Muscle layer of duodenum (tissue), 2 donors: ENCODE measurements around the gene SF3B4.

ENCODE experiments used
- H3K27ac ChIP-seq: one replicate; pipeline ENCODE4 v1.7.0; 2013; ENCODE audit warnings: mild to moderate bottlenecking, low read length
- H3K27me3 ChIP-seq: one replicate; pipeline ENCODE4 v1.7.0; 2013; ENCODE audit warnings: low read depth, mild to moderate bottlenecking, control low read depth, low read length
- H3K36me3 ChIP-seq, 2 donors: one replicate each; pipeline ENCODE4 v1.7.0; 2013; ENCODE audit warnings: low read length in 2 of 2, control low read depth in 1 of 2, mild to moderate bottlenecking in 1 of 2; ENCODE audit not compliant: insufficient read depth in 2 of 2, control insufficient read depth in 1 of 2
- H3K4me1 ChIP-seq, 2 donors: one replicate each; pipeline ENCODE4 v1.7.0; 2013; ENCODE audit warnings: low read length in 2 of 2, mild to moderate bottlenecking in 2 of 2, control low read depth in 1 of 2, moderate library complexity in 1 of 2; ENCODE audit not compliant: insufficient read depth in 2 of 2, control insufficient read depth in 1 of 2
- H3K4me3 ChIP-seq, 2 donors: one replicate each; pipeline ENCODE4 v1.7.0; 2013; ENCODE audit warnings: low read length in 2 of 2, low read depth in 1 of 2, mild to moderate bottlenecking in 1 of 2
- H3K9me3 ChIP-seq, 2 donors: one replicate each; pipeline ENCODE4 v1.7.0; 2013; ENCODE audit warnings: low read length in 2 of 2, control low read depth in 1 of 2, mild to moderate bottlenecking in 1 of 2; ENCODE audit not compliant: control insufficient read depth in 1 of 2
- donor health status: healthy.

Gene SF3B4

GRCh38 chr1:149932474-149932873 lies 4.9 kb upstream of the SF3B4 start:
- H3K4me3 ChIP-seq, result no peak overlapping the region
- H3K27me3 ChIP-seq, result no peaks in the 10 kb centered on the region
- no peaks in the 10 kb centered on the region for H3K9me3 ChIP-seq
- H3K4me1 ChIP-seq, result peaks cover 9 to 22% of the 10 kb centered on the region in 2 donors
- H3K27ac ChIP-seq, result no peak overlapping the region
- peaks cover 17 to 25% of the 10 kb centered on the region in 2 donors for H3K36me3 ChIP-seq

DNA sequence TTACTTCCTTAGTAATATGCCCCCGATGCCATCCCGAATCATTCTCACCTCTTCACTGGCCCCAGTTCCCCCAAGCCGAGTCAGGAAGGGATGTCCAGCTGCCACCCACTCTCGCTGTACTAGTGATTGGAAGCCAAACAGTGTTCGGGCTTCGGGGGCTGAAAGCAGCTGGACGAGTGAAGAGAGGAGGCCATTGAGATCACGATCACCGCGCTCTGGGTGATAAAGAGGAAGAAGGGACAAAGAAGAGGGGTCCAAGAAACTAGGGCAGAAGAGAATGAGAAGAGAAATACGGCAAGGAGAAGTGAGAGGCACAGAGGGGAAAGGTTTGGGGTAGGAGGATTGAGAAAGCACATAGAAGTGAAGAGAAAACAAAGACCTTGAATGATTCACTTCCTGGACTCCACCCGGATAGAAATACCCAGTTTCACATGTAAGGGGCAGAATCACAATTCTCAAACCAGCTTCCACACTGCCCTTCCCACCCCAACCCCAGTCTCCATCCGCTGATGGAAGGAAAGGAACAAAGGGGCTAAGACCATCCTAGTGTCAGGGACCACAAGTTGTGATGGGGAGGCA lies 3.7 kb upstream of the SF3B4 start:
- H3K4me3 ChIP-seq, result no peak overlapping the region
- H3K36me3 ChIP-seq, result peaks cover 18 to 27% of the 10 kb centered on the region in 2 donors
- no peak overlapping the region for H3K27ac ChIP-seq
- no peaks in the 10 kb centered on the region for H3K27me3 ChIP-seq
- peaks cover 9 to 23% of the 10 kb centered on the region in 2 donors for H3K4me1 ChIP-seq
- H3K9me3 ChIP-seq, result no peaks in the 10 kb centered on the region

GRCh38 chr1:149929856-149930255 lies 2.3 kb upstream of the SF3B4 start:
- peaks cover 32 to 41% of the 10 kb centered on the region in 2 donors for H3K36me3 ChIP-seq
- H3K27ac ChIP-seq, result no peak overlapping the region
- H3K4me1 ChIP-seq, result peaks cover 13 to 28% of the 10 kb centered on the region in 2 donors
- no peak overlapping the region for H3K4me3 ChIP-seq
- H3K27me3 ChIP-seq, result no peaks in the 10 kb centered on the region
- no peaks in the 10 kb centered on the region for H3K9me3 ChIP-seq

GRCh38 chr1:149928401-149928724 lies 760 bp upstream of the SF3B4 start:
- Histone ChIP-seq H3K4me1 (peaks cover 13 to 28% of the 10 kb centered on the region in 2 donors), H3K36me3 (peaks cover 44 to 56% of the 10 kb centered on the region in 2 donors), H3K9me3 (no peaks in the 10 kb centered on the region)

DNA sequence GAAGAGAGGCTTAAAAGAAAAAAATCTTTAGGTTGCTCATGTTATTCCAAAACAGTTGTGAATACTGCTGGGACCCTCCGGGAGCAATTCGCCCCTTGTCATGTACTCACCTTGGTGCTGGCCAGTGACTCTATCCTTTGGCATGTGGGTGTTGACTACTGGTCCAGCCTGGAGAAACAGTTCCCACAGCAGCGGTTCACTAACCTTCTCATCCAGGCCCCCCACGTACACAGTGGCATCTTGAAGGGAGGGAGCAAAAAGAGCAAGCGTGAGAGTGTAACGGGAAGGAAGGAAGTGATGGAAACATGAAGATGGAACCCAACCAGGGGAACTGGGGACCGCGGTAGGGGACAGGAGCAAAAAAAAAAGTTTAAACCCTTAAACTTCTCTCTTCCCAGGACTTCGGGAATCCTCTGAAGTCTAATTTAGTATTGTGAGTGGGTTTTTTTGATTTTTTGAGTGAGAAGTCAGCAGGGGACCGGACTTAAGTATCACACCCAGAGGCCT lies 494 bp downstream of the SF3B4 start:
- Histone ChIP-seq H3K36me3 (peaks cover 51 to 63% of the 10 kb centered on the region in 2 donors), H3K9me3 (no peaks in the 10 kb centered on the region), H3K27ac (peak overlapping the region; percentile 97), H3K4me3 (peak overlapping the region; percentile 86 to 88), H3K27me3 (no peaks in the 10 kb centered on the region), H3K4me1 (peaks cover 13 to 28% of the 10 kb centered on the region in 2 donors)

More at GRCh38 chr1:149928401-149928724, 760 bp upstream of the SF3B4 start:
- Histone ChIP-seq H3K27me3 (no peaks in the 10 kb centered on the region), H3K27ac (peak overlapping the region; percentile 97), H3K4me3 (peak overlapping the region; percentile 86 to 88)

DNA sequence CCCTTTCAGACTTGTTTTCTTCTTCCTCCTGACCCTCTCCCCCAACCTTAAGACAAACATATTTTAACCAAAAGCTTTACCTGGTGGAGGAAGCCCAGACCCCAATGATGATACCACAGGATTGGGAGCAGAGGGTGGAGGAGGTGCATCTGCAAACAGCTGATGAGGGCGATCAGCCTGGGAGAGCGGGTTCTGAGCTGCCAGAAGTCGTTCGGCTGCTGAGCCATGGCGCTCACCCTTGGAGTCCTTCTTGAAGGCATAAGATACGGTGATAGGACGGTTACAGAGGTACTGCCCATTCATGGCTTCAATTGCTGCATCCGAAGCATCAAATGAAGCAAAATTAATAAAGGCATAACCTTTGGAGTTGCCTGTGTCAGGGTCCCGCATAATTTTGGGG lies 1.3 kb downstream of the SF3B4 start:
- H3K27me3 ChIP-seq, result no peaks in the 10 kb centered on the region
- H3K9me3 ChIP-seq, result no peaks in the 10 kb centered on the region
- H3K4me1 ChIP-seq, result peaks cover 13 to 28% of the 10 kb centered on the region in 2 donors
- H3K4me3 ChIP-seq, result peak overlapping the region; percentile 86 to 88
- peaks cover 44 to 55% of the 10 kb centered on the region in 2 donors for H3K36me3 ChIP-seq
- no peak overlapping the region for H3K27ac ChIP-seq

GRCh38 chr1:149925751-149926150 lies 1.9 kb downstream of the SF3B4 start:
- H3K27ac ChIP-seq, result no peak overlapping the region
- peaks cover 13 to 28% of the 10 kb centered on the region in 2 donors for H3K4me1 ChIP-seq
- no peaks in the 10 kb centered on the region for H3K9me3 ChIP-seq
- peaks cover 44 to 50% of the 10 kb centered on the region in 2 donors for H3K36me3 ChIP-seq
- H3K4me3 ChIP-seq, result peak overlapping the region in 1 of 2 donors; percentile 88
- H3K27me3 ChIP-seq, result no peaks in the 10 kb centered on the region

DNA sequence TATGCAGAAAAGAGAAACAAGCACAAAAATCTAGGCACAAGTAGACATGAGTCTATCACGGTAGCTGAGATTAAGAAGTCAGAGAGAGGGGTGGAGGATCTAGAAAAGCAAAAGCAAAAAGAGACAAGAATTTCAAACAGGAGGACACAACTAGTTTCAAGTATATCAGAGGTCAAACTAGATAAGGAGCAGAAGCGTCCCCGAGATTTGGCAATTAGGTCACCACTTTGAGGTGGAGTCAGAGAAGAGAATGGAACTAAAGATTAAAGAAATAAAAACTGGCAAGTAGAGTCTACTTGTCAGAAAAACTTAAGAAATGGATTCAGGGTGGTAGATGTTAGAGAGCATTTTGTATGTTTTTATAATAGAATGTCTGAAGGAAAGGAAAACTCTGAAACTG lies 2.3 kb downstream of the SF3B4 start:
- H3K4me1 ChIP-seq, result peaks cover 13 to 28% of the 10 kb centered on the region in 2 donors

GRCh38 chr1:149923626-149924025 lies 4.0 kb downstream of the SF3B4 start:
- H3K27me3 ChIP-seq, result no peaks in the 10 kb centered on the region
- H3K4me1 ChIP-seq, result peaks cover 12 to 25% of the 10 kb centered on the region in 2 donors
- H3K36me3 ChIP-seq, result peaks cover 37 to 42% of the 10 kb centered on the region in 2 donors
- H3K4me3 ChIP-seq, result no peak overlapping the region
- no peaks in the 10 kb centered on the region for H3K9me3 ChIP-seq
- H3K27ac ChIP-seq, result no peak overlapping the region

More for the DNA sequence above, 2.3 kb downstream of the SF3B4 start:
- no peaks in the 10 kb centered on the region for H3K27me3 ChIP-seq
- H3K27ac ChIP-seq, result no peak overlapping the region
- H3K36me3 ChIP-seq, result peaks cover 43 to 47% of the 10 kb centered on the region in 2 donors
- H3K4me3 ChIP-seq, result no peak overlapping the region
- H3K9me3 ChIP-seq, result no peaks in the 10 kb centered on the region

- H3K4me1 ChIP-seq, result peaks cover 0 to 20% of the 10 kb centered on the region in 2 donors
- H3K36me3 ChIP-seq, result peaks cover 3 to 4% of the 10 kb centered on the region in 2 donors
- no peaks in the 10 kb centered on the region for H3K9me3 ChIP-seq
- H3K27ac ChIP-seq, result no peak within 1 kb of the TSS
- H3K27me3 ChIP-seq, result peaks cover 6% of the 10 kb centered on the region
- peak within 1 kb of the TSS; percentile 61 to 74 for H3K4me3 ChIP-seq
Observed at GRCh38 chr1:149917571-149918144, 9.9 kb downstream of the SF3B4 start, which contains the start of gene SV2A. Gene SV2A, minus strand, starts transcription at chr1:149917844. Its CDS starts 4,004 bp downstream, at chr1:149913840.

- Histone ChIP-seq H3K27me3 (peaks cover 6% of the 10 kb centered on the region), H3K4me1 (peaks cover 0 to 20% of the 10 kb centered on the region in 2 donors), H3K4me3 (peak overlapping the region; percentile 61 to 74), H3K36me3 (no peaks in the 10 kb centered on the region), H3K27ac (no peak overlapping the region), H3K9me3 (no peaks in the 10 kb centered on the region)
Observed at GRCh38 chr1:149916898-149917252, 10.7 kb downstream of the SF3B4 start.
